HG02943 (cell line): ENCODE data around the gene METTL25.

ENCODE experiments used
- ATAC-seq: cut with Tn5 transposase; IDR thresholded peaks from one replicate; pipeline ENCODE4 v1.9.1; 2021; ENCODE audit warnings: mild to moderate bottlenecking, low read depth, moderate library complexity; ENCODE audit not compliant: unreplicated experiment

METTL25 gene

DNA sequence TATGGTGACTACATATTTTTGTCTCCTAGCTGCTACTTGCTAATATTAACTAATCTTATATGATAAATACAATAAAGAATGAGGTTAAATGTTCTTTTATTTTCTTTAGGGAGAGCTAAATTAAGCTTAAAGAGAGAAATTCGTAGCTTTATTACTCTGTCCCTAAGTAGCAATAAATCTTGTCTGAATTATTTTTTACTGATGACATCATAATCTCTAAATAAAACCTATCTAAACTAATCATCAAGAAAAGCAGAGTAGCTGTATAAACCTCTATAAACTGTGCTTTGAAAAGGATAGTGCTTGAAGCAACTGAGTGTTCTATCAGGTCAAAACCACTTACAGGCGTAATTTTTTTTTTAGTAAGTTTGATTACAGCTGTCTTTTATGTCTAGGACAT, 42.5 kb downstream of the METTL25 start:
- ATAC-seq, result no peak

GRCh38 chr12:82406651-82407050, 48.3 kb downstream of the METTL25 start:
- no peak for ATAC-seq

DNA sequence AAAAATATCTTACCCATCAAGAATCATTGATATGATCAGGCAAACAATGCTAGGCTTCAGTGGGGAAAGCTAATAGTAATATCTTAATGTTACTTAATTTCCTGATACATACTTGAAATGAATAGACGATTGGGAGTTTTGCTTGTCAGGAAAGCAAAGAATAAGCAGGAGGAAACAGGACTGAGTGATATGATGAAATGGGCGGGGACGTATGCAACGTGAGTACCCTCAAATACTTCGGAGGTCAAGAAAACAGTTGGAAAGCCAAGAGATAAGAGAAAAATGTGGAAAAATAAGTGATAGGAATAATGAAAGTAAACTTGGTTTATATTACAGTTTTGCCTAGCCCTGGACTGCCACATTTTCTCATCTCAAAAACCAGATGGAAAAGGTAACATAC, 49.2 kb downstream of the METTL25 start:
- no peak for ATAC-seq

GRCh38 chr12:82408844-82409243, 50.5 kb downstream of the METTL25 start:
- ATAC-seq, result no peak

DNA sequence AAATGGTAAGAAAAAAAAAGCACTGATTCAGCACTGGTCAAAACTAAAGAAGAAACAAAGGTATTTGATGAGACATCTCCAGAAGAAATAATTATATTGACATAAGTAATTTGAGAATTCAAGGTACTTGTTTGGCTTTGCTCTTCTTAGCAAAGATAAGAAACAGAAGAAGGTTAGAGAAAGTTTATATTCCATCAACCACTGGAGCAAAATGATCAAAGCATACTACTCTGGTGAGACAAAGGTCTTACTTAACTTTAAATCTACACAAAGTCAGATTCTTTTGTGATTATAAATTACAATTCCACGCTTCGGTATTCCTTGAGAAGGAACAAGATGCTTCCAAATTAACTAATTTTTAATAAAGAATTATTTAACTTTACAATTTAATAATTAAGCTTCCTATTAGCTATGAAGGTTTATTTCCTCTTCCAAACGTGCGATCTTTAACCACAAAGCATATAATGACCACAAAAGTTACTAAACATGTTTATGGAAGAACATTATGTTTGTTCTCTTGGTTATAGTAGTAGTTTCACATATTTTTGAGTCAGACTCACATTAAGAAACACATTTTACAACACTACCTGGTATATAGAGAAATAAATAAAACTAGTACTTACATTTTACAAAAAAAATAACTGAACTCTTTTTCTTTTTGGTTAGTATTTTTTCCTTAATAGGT, 53.4 kb downstream of the METTL25 start:
- no peak for ATAC-seq

GRCh38 chr12:82412246-82412645, 53.9 kb downstream of the METTL25 start:
- ATAC-seq, result no peak

DNA sequence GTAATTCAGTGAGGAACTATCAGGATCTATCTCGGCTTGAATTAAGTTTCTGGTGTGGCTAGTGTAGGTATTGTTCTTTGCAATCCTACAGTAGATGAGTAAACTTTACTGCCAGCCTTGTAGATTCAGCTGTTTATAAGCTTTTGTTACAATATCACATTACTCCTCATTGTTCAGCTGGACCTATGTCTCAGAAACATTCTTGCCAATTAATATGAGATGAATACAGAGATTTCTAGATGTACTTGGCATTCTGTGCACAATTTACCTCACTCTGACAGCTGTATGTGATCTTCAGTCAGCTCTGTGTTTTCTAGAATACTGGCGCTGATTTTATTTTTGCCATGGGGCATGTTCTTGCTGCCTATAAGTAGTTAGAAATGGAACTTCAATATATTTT, 55.7 kb downstream of the METTL25 start:
- no peak for ATAC-seq

- ATAC-seq, result no peak
These were observed 56.6 kb downstream of the METTL25 start for GRCh38 chr12:82414926-82415325.

GRCh38 chr12:82415402-82415801, 57.1 kb downstream of the METTL25 start:
- ATAC-seq, result no peak

- ATAC-seq, result no peak
These were observed 66.9 kb downstream of the METTL25 start for GRCh38 chr12:82425241-82425640.

GRCh38 chr12:82426081-82426480, 67.8 kb downstream of the METTL25 start:
- ATAC-seq, result no peak

GRCh38 chr12:82426586-82426985, 68.3 kb downstream of the METTL25 start:
- ATAC-seq, result no peak

DNA sequence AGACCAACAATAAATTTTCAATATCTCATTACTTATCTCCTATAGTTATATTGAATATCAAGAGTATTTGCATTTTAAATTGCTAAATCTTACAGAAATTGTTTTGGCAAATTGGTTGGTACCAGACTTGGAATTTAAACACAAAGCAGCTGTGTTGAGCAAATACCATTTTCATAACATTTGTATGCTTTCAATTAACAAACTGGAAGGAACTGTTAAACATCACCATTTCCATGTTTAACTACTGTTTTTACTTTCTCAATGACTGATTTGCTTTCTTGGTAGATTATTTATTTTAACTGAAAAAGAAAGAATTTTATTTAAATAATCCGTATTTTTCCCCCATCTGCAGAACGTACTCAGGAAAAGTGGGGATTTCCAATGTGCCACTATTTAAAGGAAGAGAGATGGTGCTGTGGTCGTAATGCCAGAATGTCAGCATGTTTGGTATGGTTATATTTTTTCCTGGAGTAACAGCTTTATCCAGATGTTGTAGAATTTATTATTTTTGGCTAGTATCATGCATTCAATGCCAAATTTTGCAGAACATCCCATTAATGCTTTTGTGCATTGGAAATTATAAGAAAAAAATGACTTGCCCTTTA, 72.3 kb downstream of the METTL25 start:
- ATAC-seq, result no peak

DNA sequence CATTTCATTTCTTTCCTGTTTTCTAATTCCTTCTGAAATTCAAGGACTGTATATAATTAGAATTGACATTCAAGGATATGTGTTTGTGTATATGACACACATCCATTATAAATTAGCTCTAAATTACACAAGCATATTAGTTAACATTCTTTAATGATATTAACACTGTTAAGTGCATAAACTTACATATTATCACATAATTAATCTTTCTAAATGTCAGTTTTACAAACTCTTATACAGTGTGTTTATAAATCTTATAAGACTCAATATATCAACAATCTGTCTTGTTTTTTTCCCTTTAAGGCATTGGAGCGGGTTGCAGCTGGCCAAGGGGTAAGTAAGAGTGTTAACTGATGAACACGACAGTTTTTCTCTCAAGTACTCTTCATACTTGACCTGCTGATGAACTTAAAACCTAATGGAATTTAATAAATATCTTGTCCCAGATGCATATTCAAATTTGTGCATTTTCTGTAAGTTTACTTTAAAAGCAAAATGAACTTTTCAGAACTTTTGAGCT, 76.1 kb downstream of the METTL25 start:
- ATAC-seq, result no peak

DNA sequence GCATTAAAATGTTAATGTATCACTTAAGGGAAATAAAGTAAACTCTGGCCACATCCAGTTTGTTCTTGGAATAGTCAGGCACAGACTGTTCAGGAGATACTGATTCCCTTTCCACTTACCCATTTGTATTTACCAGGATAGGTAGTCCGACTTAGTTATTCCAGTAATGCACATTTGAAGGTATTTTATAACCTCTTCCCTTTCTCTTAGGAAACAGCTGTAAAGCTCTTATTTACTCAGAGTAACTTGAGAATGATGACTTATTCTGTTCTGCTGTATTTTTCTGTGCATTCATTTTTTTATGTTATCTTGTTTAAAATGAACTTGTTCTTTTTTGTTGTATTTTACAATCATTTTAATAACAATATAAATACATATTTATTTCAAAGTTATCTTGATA, 78.0 kb downstream of the METTL25 start:
- no peak for ATAC-seq

- no peak for ATAC-seq
These were observed 79.4 kb downstream of the METTL25 start for GRCh38 chr12:82437744-82438143.

- ATAC-seq, result no peak
These were observed 80.0 kb downstream of the METTL25 start for GRCh38 chr12:82438356-82438755.

GRCh38 chr12:82440885-82441284, 82.6 kb downstream of the METTL25 start:
- no peak for ATAC-seq

- ATAC-seq, result no peak
These were observed 90.7 kb downstream of the METTL25 start for GRCh38 chr12:82448911-82449578.

DNA sequence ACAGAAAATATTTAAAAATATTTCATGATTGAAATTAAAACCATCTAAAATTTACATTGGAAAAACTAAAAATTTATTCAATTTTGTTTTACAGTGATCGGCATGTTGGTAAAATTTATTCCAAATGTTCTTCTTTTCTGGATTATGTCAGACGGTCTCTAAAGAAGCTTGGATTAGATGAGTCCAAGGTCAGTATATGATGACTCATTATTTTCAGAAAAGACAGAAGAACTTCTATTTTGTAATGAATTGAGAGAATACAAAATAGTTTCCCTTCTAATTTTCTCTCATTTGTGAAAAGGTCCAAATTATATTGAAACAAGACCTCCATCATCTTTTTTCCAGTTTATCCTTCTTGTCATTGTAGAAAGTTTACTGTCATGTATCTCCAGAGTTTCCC, 98.3 kb downstream of the METTL25 start:
- ATAC-seq, result no peak

GRCh38 chr12:82458101-82458500, 99.8 kb downstream of the METTL25 start:
- no peak for ATAC-seq

GRCh38 chr12:82461393-82461792, 103.1 kb downstream of the METTL25 start:
- no peak for ATAC-seq
